SK-MEL-5 (cell line): ENCODE data around the gene SYPL1. TPM values are rescaled to one million over a fixed set of nuclear protein-coding genes. Genes with fewer than 3 reads are reported as not detected.

Experiments
- DNase-seq: peaks from one replicate; pipeline ENCODE4 v3.0.0-alpha.2; 2016; ENCODE audit warnings: low read depth, low spot score
- in situ Hi-C: cut with HindIII; loops from 2 replicates; pipeline ENCODE4 v1.10.0; 2016; ENCODE audit warnings: low sequenced_read_pairs, high pct_unique_total_duplicates, low pct_unique_long_range_greater_than_20kb
- total RNA-seq: library from RNA; depleted of rRNA; stranded (reverse); fragments of >200 nt; shearing (Covaris generic); gene quantifications from 2 replicates; pipeline ENCODE4 v1.2.3, GENCODE V29; 2014

SYPL1 gene
- total RNA-seq, 1 experiment from 2014 or later: 47.7 TPM

DNA sequence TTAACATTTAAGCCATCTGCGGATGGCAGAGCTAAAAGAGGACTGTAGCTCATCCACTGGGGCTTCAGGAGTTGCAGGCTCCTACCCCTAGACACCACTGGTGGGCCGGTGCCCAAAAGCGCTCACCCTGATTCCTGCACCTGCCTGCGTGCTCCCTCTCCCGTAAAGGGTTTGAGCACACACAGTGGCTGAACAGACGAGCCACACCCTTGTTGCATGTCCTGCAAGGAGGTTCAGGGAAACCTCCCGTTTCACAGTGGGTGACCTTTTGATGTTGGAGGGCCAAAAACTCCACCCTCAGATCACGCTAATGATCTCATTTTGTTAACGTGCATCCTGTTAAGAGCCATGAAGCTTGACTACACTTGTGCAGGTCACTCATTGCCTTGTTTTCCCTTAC is 37.9 kb downstream of the SYPL1 start:
- no peak for DNase-seq
- in situ Hi-C loops: no loop called here

GRCh38 chr7:106073701-106074100 is 38.4 kb downstream of the SYPL1 start:
- in situ Hi-C loops: no loop called here
- DNase-seq: no peak

GRCh38 chr7:106072715-106073091 is 39.4 kb downstream of the SYPL1 start:
- no peak for DNase-seq
- in situ Hi-C loops: no loop called here

DNA sequence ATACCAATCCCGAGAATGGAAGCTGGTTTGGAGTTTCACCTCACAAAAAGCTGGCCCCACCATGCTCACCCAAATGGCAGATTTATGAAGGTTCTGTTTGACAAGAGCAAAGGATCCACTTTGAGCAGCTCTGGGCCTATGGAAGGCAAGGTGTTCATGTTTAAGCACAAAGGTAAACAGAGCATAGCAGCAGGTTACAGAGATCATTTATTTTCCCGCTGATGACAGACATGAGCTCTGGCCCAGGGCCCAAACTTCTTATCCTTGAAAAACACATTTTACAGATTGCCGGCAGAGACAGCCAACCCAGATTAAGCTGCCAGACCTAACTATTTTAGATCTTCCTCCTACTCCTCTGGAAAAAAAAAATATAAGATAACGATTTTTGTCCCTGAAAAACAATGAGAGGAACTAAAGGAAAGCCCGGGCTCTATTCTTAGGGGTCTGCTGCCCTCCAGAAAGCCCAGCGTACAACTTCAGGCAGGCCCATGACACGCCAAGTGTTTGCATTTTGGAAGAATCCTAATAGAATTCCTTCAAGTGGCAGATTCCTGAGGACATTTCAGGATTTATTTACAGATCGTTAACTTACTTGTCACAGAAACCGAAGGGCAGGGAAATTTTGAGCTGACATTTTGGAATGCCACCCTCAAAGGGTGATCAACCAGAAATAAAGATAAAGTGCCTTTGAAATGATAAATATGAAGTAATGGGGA is 40.0 kb downstream of the SYPL1 start:
- in situ Hi-C loops: no loop called here
- DNase-seq: no peak

DNA sequence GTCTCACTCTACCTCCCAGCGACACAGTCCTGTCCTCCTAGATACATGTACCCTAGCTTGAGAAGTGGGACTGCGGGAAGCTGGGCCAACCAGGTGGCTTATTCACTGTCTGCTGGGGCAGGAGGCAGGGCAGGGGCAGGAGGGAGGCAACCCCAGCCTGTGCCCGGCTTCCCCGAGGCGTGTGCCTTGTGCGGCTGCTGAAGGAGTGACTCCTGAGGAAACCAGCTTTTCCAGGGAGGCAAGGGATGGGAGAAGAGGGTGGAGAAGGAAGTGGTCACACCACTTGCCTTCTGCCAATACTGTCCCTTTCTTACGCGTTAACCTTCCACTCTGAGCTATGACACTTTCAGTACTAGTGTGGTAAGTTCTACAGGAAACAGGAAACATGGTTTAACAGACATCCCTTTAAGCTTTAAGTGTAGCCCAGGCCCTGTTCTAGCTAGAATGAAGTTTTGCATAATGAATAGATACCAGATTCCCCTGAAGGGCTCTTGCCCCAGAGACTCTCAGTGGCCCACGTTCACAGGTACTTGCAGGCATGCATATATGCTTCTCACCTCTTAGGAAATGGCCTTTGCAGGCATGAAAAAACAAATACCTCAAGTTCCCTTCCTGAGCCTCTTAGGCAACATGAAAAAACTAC is 40.6 kb downstream of the SYPL1 start:
- in situ Hi-C loops: no loop called here
- DNase-seq: peak; percentile 48

GRCh38 chr7:106070567-106071254 is 41.4 kb downstream of the SYPL1 start:
- DNase-seq: no peak
- in situ Hi-C loops: no loop called here

GRCh38 chr7:106070201-106070551 is 41.9 kb downstream of the SYPL1 start:
- in situ Hi-C loops: no loop called here
- DNase-seq: no peak

DNA sequence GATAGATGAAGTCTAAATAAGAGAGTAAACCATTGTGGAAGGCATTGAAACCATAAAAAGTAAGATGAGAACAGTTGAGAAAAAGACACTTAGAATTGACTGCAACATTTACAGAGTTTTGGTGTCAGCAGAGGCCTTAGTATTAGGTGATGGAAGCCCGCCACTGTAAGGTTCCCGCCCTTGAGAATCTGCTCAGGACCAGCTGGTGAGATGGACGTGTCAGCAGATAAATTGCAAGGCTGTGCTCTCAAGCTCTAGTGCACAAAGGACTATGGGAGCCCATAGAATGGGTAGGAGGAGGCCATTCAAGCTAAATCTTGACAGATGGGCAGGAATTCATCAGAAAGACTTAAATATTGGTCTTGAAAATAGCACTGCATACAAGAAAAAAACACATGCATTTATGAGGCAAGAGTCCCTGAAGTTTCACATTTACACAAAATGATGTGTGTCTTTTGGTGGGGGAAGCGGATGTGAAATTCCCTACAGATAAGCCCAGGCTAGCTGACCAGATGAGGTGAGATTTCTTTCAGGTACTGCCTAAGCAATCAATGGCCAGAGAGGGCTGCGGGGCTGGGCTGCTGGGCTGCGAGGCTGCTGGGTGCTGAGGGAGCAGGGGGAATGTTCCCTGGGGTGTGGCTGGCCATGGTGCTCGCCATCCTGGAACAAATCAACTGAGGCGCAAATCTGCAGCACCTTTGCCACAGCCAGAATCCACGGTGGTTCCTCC is 42.5 kb downstream of the SYPL1 start:
- no peak for DNase-seq
- in situ Hi-C loops: loop anchor here (10.0 kb wide), 1 partner anchor 85 kb away; no protein-coding TSS in a partner anchor

DNA sequence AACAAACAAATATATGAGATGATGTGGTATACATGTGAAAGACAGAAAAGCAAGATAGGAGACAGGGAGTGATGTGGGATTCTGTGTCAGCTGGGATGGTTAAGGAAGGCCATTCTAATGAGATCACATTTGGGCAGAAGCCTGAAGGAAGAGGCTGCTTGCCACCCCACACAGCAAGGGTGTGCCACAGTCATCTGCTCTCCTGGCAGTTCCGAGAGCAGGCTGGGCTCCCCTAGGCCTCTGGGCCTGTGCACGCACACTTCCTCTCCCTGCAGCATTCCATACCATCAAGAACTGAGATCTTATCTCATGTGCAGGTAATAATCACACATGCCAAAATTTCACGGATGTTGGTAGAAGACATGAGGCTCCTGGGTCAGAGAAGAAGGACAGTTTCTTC is 43.1 kb downstream of the SYPL1 start:
- in situ Hi-C loops: loop anchor here (10.0 kb wide), 1 partner anchor 86 kb away; no protein-coding TSS in a partner anchor
- no peak for DNase-seq

DNA sequence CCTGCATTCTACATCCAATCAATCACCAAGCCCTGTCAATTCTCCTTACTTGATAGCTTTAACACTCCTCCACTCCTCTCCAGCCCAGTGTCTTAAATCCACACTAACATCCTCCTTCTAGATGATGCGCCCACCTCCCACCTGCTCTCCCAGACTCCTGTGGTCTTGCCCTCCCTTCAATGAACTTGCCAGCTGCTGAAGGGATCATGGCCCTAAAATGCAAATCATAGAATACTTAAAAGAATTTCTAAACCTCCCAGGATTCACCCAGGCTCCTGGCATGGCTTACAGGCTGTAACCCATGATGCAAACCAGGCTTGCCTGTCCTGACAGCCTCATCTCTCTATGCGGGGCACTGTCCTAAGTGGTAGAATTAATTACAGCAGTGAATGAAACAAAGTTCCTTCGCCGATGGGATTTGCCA is 43.6 kb downstream of the SYPL1 start:
- no peak for DNase-seq
- in situ Hi-C loops: loop anchor here (10.0 kb wide), 1 partner anchor 86 kb away; no protein-coding TSS in a partner anchor

DNA sequence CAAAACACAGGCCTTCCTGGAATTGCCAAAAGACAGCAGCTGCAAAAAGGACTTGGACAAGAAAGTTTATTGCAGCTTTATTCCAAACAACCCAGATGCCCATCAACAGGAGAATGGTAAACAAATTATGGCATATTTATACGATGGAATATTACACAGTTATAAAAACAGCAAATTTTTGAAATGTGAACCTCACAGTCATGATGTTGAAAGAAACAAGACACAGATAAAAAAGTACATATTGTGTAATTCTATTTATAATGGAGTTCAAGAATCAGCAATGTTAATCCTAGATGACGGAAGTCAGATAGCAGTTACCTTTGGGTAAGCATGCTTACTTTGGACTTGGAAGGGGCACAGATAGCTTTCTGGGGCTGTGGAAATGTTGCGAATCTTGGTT is 44.4 kb downstream of the SYPL1 start:
- in situ Hi-C loops: loop anchor here (10.0 kb wide), 1 partner anchor 87 kb away; no protein-coding TSS in a partner anchor
- DNase-seq: no peak

- in situ Hi-C loops: loop anchor here (10.0 kb wide), 1 partner anchor 89 kb away; no protein-coding TSS in a partner anchor
- DNase-seq: no peak
These were observed 46.3 kb downstream of the SYPL1 start for GRCh38 chr7:106065575-106066500.

GRCh38 chr7:106064771-106065574 is 47.1 kb downstream of the SYPL1 start:
- peak; percentile 75 for DNase-seq
- in situ Hi-C loops: loop anchor here (10.0 kb wide), 1 partner anchor 90 kb away; no protein-coding TSS in a partner anchor

GRCh38 chr7:106064316-106064715 is 47.8 kb downstream of the SYPL1 start:
- DNase-seq: no peak
- in situ Hi-C loops: loop anchor here (10.0 kb wide), 1 partner anchor 90 kb away; no protein-coding TSS in a partner anchor

- no peak for DNase-seq
- in situ Hi-C loops: loop anchor here (10.0 kb wide), 1 partner anchor 91 kb away; no protein-coding TSS in a partner anchor
These were observed 48.4 kb downstream of the SYPL1 start for GRCh38 chr7:106063692-106064091.

- DNase-seq: no peak
- in situ Hi-C loops: loop anchor here (10.0 kb wide), 1 partner anchor 92 kb away; no protein-coding TSS in a partner anchor
These were observed 49.1 kb downstream of the SYPL1 start for GRCh38 chr7:106063024-106063423.
